ENCODE results near the gene C6orf141. TPM values are rescaled to one million over a fixed set of nuclear protein-coding genes. Genes with fewer than 3 reads are reported as not detected.
A peak's percentile ranks its signal among the peaks of the same experiment; 100 is the strongest.

The C6orf141 gene
- polyA plus RNA-seq, 1 donor (not counting 4 experiments of a cell fraction or from before 2014, with no cell fraction given): 51.6 TPM

DNA sequence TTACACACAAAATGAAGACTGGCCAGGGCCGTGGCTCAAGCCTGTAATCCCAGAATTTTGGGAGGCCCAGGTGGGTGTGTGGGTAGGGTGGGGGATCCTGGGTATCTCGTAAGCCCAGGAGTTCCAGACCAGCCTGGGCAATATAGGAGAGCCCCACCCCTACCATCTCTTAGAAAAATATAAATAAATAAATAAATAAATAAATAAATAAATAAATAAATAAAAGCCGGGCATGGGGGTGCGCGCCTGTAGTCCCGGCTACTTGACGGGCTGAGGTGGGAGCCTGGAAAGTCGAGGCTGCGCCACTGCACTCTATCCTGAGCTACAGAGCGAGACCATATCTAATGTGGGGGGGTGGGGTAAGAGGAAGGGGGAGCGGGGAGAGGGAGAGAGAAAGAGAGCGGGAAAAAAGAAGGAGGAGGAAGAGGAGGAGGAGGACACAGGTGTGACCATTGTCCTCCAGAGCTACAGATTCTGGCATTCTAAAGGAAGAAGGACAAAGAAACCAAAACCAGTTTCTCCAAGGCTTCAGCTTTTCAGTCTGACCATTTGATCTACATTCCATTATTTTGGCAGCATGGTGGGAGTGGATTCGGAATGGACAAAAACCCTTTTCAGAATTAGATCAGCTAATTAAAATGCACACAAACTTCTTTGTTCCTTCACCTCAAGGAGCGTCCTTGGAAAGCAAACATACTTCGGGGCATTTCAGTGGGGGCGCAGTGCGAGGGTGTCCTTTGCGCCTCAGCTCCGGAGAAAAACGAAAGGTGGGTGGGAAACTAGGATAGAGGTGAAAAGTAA is 577 bp upstream of the C6orf141 start:
- peak overlapping the region; percentile 87 to 96 (median 93) for H3K4me3 ChIP-seq (ENCODE audit: control insufficient read depth in 2 of 3, extremely low read depth in 1 of 3, insufficient read depth in 2 of 3, low read depth in 1 of 3, low read length in 3 of 3)
- H3K79me2 ChIP-seq (ENCODE audit: control insufficient read depth, insufficient read depth, low read length): peaks cover 35% of the 10 kb centered on the region
- H2AFZ ChIP-seq (ENCODE audit: control insufficient read depth, low read length): peak overlapping the region; percentile 88
- H3K9me3 ChIP-seq (ENCODE audit: control insufficient read depth, low read depth, low read length): no peaks in the 10 kb centered on the region
- dilution Hi-C loops (cut with MboI; ENCODE audit: extremely low pct_ligation_motif_present, low sequenced_read_pairs): no loop called here
- TF ChIP-seq CTCF (optimal IDR thresholded peaks at IDR 0.05 in 1 of 3, IDR thresholded peaks at IDR 0.05 in 1 of 3, conservative IDR thresholded peaks at IDR 0.05 in 1 of 3; ENCODE audit: extremely low read depth in 1 of 3, insufficient read depth in 2 of 3, low read length in 3 of 3) (no peak), EZH2 (IDR thresholded peaks at IDR 0.05; ENCODE audit: low read length) (no peak)
- no peaks in the 10 kb centered on the region for H3K9me1 ChIP-seq (ENCODE audit: control insufficient read depth, extremely low read depth, insufficient read depth, low read length)
- DNase-seq (ENCODE audit: low read depth, low spot score): no peak
- H3K4me2 ChIP-seq (ENCODE audit: control insufficient read depth, extremely low read depth, insufficient read depth, low read depth, low read length): peak overlapping the region; percentile 91
- peaks cover 19% of the 10 kb centered on the region for H3K4me1 ChIP-seq (ENCODE audit: control insufficient read depth, extremely low read depth, insufficient read depth, low read length)
- FAIRE-seq: no peak
- peak overlapping the region; percentile 92 for H3K27ac ChIP-seq (ENCODE audit: control insufficient read depth, insufficient read depth, low read length)
- no peaks in the 10 kb centered on the region for H3K27me3 ChIP-seq (ENCODE audit: control insufficient read depth, extremely low read depth, insufficient read depth, low read length)
- peak overlapping the region; percentile 96 for H3K9ac ChIP-seq (ENCODE audit: control insufficient read depth, extremely low read depth, insufficient read depth, low read length)
- H3K36me3 ChIP-seq (ENCODE audit: control insufficient read depth in 2 of 2, extremely low read depth in 1 of 2, insufficient read depth in 2 of 2, low read length in 2 of 2): peaks cover 0 to 8% of the 10 kb centered on the region in 2 experiments
- H4K20me1 ChIP-seq (ENCODE audit: control insufficient read depth, extremely low read depth, insufficient read depth, low read length): no peaks in the 10 kb centered on the region

- peaks cover 30% of the 10 kb centered on the region for H3K4me1 ChIP-seq (ENCODE audit: control insufficient read depth, extremely low read depth, insufficient read depth, low read length)
- H3K9me3 ChIP-seq (ENCODE audit: control insufficient read depth, low read depth, low read length): no peaks in the 10 kb centered on the region
- peak overlapping the region; percentile 92 for H3K27ac ChIP-seq (ENCODE audit: control insufficient read depth, insufficient read depth, low read length)
- peak overlapping the region; percentile 87 to 96 (median 93) for H3K4me3 ChIP-seq (ENCODE audit: control insufficient read depth in 2 of 3, extremely low read depth in 1 of 3, insufficient read depth in 2 of 3, low read depth in 1 of 3, low read length in 3 of 3)
- dilution Hi-C loops (cut with MboI; ENCODE audit: extremely low pct_ligation_motif_present, low sequenced_read_pairs): no loop called here
- H3K36me3 ChIP-seq (ENCODE audit: control insufficient read depth in 2 of 2, extremely low read depth in 1 of 2, insufficient read depth in 2 of 2, low read length in 2 of 2): peaks cover 0 to 11% of the 10 kb centered on the region in 2 experiments
- no peaks in the 10 kb centered on the region for H3K27me3 ChIP-seq (ENCODE audit: control insufficient read depth, extremely low read depth, insufficient read depth, low read length)
- no peaks in the 10 kb centered on the region for H3K9me1 ChIP-seq (ENCODE audit: control insufficient read depth, extremely low read depth, insufficient read depth, low read length)
- peak overlapping the region; percentile 96 for H3K9ac ChIP-seq (ENCODE audit: control insufficient read depth, extremely low read depth, insufficient read depth, low read length)
- TF ChIP-seq EZH2 (IDR thresholded peaks at IDR 0.05; ENCODE audit: low read length) (no peak), CTCF (optimal IDR thresholded peaks at IDR 0.05 in 1 of 3, IDR thresholded peaks at IDR 0.05 in 1 of 3, conservative IDR thresholded peaks at IDR 0.05 in 1 of 3; ENCODE audit: extremely low read depth in 1 of 3, insufficient read depth in 2 of 3, low read length in 3 of 3) (no peak)
- peak overlapping the region; percentile 88 for H2AFZ ChIP-seq (ENCODE audit: control insufficient read depth, low read length)
- FAIRE-seq (peak; percentile 13), DNase-seq (ENCODE audit: low read depth, low spot score) (no peak)
- peaks cover 39% of the 10 kb centered on the region for H3K79me2 ChIP-seq (ENCODE audit: control insufficient read depth, insufficient read depth, low read length)
- H3K4me2 ChIP-seq (ENCODE audit: control insufficient read depth, extremely low read depth, insufficient read depth, low read depth, low read length): peak overlapping the region; percentile 91
- no peaks in the 10 kb centered on the region for H4K20me1 ChIP-seq (ENCODE audit: control insufficient read depth, extremely low read depth, insufficient read depth, low read length)
Observed at GRCh38 chr6:49551078-49551865, 804 bp downstream of the C6orf141 start.

Measured in keratinocyte (primary cell).